DLD1 (cell line): ENCODE data around the gene YY1.
"Not testable (repeated sequence)": the region's sequence is repeated elsewhere in the genome, so short reads cannot be mapped to it uniquely, and the experiment has no call there.

Source experiments
- in situ Hi-C: cut with HindIII; loops from 2 replicates; pipeline ENCODE4 v1.10.0; 2017; ENCODE audit warnings: low sequenced_read_pairs

The YY1 gene

DNA sequence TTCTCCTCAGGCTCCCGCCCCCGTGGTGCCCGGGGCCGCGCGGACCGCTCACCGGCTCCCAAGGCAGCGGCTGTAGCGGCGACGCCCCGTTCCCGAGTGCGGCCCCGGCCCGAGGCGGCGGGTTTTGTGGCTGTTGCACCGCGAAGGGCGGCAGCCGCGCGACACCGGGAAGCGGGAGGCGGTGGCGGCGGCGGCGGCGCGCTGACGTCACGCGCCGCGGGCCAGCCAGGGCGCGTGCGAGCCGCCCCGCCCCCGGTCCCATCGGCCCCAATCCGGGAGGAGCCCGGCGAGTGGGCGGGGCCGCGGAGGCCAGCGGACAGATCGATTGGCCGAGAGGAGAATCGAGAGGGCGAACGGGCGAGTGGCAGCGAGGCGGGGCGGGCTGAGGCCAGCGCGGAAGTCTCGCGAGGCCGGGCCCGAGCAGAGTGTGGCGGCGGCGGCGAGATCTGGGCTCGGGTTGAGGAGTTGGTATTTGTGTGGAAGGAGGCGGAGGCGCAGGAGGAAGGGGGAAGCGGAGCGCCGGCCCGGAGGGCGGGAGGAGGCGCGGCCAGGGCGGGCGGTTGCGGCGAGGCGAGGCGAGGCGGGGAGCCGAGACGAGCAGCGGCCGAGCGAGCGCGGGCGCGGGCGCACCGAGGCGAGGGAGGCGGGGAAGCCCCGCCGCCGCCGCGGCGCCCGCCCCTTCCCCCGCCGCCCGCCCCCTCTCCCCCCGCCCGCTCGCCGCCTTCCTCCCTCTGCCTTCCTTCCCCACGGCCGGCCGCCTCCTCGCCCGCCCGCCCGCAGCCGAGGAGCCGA, at the start of gene YY1:
TSS of gene YY1 (plus strand) at position 726 of the 792 bp plus-strand sequence. CDS start 101 bp downstream, outside the sequence.
- in situ Hi-C loops, result no loop called here

DNA sequence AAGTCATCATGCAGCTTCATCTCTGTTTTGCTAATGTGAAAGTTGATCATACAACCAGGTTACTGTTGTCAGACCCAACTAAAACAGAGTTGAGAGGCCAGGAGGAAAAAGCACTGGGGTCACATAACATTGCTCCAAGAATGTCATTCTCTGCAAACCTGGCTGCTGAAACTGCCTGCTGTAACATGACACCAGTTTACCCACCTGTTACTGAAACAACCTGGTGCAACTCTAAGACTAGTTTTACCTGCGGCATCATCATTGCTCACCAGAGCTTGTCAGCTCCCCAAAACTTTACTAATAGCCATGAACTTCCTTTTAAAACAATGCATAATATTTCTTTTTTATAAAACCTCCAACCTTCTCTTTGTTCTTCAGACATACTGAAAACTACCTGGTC, 48.8 kb upstream of the YY1 start:
- in situ Hi-C loops, result no loop called here

DNA sequence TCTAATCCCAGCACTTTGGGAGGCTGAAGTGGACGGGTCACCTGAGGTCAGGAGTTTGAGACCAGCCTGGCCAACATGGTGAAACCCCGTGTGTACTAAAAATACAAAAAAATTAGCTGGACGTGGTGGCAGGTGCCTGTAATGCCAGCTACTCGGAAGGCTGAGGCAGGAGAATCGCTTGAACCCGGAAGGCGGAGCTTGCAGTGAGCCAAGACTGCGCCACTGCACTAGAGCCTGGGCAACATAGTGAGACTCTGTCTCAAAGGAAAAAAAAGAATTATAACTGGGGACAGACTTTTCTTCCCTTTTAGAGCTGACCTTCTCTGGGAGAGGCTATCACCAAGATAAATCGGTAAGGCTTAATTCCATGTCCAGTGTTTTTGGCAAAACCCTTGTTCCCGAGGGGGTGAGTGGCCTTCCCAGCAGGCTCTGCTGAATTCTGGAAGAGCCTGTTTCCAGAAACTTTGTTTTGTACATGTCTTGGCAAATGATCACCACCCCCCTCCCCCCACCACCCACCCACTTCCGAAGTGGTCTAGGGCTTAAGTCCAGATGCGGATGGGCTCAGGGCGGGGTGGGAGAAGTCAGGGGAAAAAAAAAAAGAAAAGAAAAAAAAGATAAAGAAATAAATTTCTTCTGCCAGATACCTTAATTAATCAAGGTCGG, 47.2 kb upstream of the YY1 start:
- in situ Hi-C loops, result no loop called here

DNA sequence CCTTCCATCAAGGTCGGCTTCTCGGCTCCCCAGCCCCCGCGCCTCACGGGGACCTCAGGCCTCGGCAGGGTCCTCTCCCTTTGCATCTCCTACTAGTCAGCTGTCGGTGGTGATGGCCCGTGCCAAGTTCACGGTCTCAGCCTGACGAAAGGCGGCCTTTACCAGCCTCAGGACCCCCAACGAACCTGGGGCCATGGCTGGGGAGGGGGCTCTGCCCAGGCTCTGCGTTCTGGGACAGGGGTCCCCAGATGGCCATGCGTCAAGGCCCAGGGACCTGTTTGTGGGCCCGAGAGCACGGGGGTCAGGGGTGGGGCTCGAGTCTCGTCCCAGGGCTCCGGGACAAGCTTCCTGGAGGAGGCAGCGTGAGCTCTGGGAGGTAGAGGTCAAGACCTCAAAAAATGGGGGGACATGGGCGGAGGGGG, 46.7 kb upstream of the YY1 start:
- in situ Hi-C loops, result no loop called here

DNA sequence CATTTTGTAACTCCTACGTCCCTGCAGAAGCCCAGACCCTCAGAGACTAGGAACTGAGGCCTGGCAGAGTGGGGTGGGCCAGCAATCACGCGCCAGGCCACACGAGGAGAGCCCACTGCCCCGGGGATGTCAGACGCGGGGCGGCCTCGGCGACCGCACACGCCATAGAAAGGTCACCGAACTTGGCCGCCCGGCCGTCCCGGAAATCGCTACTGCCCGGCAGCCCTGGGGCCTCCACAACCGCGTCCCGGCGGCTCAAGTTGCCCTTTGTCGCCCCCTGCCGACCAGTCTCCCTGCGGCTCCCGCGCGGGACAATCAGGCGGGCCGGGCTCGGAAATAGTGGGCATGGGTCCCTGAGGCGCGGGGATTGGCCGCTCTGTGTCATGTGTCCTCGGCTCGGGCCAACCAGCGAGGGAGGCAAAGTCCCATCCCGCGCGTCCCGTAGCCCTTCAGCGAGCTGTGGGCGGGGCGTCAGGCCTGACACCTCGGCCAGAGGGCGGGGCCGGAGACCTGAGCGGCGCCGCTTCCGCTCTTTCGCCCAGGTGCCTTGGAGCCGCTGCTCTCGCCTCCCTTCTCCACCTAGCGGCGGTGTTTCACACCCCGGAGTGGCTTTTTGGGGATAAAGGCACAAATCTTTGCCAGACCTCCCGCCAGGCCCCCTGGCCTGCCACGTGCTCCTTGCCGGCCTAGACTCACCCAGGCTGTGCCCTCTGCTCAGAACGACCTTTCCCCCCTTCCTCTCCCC, 46.1 kb upstream of the YY1 start:
- in situ Hi-C loops, result no loop called here

DNA sequence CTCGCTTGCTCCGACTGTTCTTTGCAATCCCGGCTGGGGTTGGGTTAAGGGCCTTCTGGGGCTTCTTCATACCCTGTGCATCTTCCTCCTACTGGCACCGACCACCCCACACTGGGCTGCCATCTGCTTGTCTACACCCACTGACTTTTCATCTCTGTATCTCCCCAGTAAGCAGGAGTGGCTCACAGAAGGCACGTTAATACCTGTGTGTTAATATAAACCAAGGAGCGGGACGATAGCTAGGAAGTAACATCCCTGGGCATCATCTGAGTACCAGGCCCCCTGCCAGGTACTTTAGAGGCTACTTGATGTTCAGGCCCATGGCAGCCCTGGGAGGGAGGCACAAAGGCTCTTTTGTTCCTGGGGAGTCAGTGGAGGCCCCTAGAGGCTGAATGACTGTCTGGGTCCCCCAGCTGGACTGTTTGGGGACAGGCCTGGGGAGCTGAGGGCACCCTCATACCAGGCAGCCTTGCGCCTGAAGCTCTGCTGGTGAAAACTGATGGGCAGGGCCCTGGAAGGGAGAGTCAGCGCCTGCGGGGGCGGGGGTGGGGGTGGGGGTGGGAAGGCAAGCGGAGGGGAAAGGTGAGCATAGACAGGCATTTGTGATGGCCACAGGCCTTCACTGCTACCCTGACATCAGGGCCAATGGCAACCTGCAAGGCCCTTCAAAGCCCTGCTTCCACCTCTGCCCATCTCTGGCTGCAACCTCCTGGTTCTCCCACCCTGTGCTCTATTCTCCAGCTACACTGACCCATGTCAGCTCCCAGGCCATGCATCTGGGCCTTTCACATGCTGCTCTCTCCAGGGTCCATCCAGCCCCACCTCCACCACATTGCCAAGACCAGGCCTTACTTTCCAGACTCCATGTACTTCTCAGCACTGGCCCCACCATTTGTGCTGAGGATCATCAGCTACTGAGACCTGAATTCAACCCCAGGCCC, 45.3 kb upstream of the YY1 start:
- in situ Hi-C loops, result no loop called here

DNA sequence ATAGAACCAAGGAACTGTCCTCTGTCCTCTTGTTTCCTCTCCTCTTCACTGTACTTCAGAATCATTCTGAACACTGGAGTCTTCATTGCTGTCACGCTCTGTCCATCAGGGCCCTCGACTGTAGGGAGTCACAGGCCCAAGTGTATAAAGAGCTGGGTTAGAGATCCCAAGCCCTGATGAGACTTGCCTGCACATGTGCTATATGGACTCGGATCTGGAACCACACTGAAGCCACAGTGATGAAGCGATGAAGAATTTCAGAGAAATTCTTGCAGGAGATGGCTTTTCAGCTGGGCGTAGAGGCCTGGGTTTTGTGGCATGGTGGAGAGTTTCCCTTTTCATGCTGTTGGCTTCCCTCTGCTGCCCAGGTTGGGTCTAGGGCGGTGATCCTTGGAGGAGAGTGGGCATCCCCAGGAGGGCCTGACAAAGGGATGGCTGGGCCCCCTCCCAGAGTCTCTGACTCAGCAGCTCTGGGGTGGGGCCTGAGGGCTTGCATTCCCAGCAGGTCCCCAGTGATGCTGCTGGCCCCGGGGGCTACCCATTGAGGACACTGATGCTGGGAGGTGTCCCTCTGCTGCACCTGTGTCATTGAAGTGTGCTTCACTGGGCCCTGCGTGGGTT, 39.6 kb upstream of the YY1 start:
- in situ Hi-C loops, result no loop called here

DNA sequence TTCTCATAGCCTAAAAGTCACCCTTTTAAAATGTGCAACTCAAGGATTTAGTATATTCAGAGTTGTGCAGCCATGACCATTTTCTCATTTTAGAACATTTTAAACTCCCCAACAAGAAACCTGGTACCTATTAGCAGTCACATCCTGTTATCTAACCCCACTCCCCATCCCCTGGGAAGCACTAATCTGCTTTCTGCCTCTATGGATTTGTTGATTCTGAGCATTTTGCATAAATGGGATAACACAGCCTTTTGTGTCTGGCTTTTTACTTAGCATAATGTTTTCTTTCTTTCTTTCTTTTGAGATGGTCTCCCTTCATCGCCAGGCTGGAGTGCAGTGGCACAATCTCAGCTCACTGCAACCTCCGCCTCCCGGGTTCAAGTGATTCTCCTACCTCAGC, 38.6 kb upstream of the YY1 start:
- in situ Hi-C loops, result no loop called here

DNA sequence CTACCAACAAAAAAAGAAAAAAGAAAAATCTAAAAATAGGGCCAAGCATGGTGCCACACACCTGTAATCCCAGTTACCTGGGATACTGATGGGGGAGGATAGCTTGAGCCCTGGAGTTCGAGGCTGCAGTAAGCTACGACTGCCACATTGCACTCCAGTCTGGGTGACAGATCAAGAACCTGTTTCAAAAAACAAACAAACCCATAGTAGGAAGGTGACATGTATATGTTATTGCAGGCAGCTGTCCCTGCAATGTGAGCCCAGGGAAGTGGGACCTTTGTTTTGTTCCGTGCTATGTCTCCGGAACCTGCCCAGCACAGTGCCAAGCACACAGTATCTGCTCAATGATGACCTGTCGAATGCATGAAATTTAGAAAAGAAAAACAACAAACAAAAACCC, 37.2 kb upstream of the YY1 start:
- in situ Hi-C loops, result no loop called here

DNA sequence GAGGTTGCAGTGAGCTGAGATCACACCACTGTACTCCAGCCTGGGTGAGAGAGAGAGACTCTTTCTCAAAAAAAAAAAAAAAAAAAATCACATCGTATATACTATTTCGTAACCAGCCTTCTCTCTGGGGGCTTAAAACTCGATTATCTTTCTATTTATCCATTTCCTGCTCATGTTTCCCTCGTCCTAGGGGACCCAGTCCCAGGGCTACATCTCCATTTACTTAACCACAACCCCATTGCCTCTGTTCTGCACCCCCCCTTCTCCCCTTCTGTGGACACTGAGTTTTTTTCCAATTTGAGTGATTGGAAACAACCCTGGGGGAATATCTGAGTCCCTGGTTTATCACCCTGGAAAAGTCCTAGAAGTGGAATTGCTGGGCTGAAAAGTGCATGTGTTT, 36.2 kb upstream of the YY1 start:
- in situ Hi-C loops, result no loop called here

DNA sequence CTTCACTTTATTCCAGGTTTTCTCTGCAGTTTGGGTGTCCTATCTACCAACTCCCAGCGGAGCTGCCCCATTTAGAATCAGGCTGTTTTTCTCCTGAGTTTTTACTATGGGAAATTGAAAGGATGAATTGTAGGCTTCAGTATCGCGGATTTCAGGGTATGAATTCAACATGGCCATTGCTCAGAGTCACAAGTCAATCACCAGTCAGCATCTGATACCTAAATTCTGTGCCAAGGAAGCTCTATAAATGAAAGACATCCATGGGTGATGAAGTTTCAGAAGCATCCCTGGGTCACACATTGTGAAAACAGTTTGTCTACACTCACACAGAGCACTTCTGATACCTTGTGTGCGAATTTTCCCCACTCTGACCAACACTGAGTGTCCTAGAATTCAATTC, 35.8 kb upstream of the YY1 start:
- in situ Hi-C loops, result no loop called here

DNA sequence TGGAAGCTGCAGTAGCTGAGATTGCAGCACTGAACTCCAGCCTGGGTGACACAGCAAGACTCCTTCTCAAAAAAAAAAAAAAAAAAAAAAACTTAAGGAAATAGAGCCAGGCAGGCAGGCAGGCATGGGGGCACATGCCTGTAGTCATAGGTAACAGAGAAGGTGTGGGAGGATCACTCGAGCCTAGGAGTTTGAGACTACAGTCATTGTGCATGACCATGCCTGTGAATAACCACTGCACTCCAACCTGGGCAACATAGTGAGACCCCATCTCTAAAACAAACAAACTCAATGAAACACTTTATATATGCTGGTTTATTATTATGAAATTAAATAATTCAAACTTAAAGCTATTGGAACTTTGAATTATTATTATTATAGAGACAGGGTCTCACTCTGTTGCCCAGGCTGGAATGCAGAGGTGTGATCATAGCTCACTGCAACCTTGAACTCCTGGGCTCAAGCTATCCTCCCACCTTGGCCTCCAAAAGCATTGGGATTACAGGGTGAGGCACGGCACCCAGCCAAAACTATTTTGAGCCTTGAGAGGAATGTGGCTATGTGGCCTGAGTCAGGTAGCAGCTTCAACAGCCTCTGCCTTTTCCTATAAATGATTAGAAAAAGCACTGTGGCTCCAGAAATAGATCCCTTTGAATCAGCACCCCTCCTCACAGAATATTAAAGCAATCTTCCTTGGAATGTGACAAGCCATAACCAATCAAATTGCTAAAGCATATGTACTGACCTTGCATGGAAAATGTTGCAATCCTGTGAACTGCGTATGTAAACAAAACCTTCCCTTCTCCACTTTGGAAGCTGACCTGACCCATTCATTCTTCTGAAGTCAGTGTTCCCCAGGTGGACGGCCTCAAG, 34.7 kb upstream of the YY1 start:
- in situ Hi-C loops, result no loop called here

DNA sequence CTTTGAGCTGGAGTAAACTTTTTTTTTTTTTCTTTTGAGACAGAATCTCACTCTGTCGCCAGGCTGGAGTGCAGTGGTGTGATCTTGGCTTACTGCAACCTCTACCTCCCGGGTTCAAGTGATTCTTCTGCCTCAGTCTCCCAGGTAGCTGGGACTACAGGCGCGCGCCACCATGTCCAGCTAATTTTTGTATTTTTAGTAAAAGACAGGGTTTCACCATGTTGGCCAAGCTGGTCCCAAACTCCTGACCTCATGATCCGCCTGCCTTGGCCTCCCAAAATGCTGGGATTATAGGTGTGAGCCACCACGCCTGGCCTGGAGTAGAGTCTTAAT, 34.1 kb upstream of the YY1 start:
- in situ Hi-C loops, result not testable (repeated sequence)

DNA sequence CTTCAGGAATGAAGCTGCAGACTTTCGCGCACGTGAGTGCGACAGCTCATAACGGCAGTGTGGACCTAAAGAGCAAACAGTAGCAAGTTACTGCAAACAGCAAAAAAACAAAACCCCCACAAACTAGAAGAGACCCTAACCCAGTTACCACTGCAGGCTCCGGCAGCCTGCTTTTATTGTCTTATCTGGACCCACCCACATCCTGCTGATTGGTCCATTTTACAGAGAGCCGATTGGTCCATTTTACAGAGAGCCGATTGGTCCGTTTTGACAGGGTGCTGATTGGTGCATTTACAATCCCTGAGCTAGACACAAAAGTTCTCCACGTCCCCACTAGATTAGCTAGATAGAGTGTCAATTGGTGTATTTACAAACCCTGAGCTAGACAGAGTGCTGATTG, 31.4 kb upstream of the YY1 start:
- in situ Hi-C loops, result not testable (repeated sequence)

DNA sequence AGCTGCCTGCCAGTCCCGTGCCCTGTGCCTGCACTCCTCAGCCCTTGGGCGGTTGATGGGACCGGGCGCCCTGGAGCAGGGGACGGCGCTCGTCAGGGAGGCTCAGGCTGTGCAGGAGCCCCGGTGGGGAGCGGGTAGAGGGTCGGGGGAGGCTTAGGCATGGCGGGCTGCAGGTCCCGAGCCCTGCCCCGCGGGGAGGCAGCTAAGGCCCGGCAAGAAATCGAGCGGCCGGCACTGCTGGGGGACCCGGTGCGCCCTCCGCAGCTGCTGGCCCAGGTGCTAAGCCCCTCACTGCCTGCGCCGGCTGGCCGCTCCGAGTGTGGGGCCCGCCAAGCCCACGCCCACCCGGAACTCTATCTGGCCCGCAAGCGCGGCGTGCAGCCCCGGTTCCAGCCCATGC, 30.8 kb upstream of the YY1 start:
- in situ Hi-C loops, result not testable (repeated sequence)

DNA sequence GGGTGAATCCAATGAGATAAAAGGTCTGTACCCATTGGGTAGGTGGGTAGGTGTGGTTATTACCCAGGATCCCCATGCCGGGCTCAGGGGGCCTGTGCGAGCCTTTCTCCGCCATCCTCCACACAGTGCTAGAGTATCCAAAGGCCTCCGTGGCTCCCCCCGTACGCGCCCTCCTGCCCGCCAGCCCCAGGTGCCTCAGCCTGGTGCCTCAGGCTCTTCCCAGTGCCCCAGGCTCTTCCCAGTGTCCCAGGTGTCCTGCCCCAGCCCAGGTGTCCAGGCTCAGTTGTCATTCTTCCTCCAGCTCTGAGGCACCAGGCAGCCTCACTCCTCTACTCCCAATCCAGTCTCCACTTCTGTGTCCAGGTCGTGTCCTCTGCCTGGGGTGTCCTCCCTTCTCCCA, 27.6 kb upstream of the YY1 start:
- in situ Hi-C loops, result no loop called here

DNA sequence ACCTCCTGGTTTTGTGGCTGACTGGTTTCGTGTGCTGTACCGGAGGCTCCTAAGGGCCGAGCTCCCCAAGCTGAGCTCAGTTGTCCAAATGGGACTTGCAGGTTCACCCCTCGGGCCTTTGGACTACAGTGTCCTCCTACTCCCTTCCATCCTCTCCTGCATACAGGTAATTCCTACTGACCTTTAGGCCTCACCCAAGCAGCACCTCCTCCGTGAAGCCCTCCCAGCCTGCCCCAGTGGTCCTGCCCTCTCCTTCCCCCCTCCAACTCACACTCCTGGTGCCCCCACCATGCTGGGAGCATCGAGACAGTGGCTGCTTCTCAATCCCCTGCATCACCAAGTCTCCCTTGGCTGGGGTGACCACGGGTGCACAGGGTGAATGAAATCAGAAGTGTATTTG, 27.1 kb upstream of the YY1 start:
- in situ Hi-C loops, result no loop called here

DNA sequence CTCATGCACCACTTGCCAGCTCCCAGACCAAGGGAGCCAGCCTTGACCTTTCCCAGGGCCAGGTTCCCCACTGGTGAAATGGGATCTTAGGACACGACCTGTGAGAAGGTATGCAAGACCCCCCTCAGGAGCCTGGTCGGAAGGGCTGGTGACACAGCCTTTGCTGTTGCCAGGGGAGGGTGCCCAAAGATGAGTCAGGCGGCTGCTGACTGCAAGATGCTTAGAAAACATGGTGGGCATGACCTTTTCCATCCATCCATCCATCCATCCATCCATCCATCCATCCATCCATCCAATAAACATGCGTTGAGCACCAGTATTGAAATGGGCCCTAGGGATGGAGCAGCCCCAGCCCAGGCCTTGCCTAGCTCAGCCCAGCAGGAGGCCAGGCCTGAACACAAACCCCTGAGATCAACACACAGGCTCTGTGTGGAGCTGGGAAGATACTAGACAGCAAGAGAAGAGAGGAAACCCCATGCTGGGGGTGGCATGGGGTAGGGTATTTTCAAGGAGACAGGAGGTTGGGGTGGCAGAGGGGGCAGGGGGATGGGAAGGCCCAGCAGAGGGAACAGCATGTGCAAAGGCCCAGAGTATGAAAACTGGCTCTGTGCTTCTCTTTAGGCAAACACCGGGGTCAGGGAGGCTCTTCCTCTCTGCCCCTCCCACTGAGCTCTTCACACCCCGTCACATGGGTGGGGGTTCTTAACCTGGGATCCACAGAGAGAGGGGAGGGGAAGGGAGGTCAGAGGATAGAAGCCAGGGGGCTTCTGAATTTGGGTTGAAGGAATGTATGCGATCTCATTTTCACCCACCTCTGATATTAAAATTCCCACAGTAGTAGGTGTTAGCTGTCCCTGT, 26.2 kb upstream of the YY1 start:
- in situ Hi-C loops, result no loop called here

DNA sequence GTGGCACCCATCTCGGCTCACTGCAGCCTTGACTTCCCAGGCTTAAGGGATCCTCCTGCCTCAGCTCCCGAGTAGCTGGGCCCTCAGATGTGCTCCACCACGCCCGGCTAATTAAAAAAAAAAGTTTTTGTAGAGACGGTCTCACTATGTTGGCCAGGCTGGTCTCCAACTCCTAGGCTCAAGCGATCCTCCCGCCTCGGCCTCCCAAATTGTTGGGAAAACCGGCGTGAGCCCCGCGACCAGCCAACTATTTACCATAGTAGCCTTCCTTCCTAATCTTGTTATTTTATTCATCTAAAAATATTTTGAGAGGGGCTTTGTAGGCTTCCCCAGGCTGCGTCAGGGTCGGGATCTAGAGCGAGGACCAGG, 25.4 kb upstream of the YY1 start:
- in situ Hi-C loops, result no loop called here
